HG02943 (cell line): ENCODE data around the gene TRIM31.
"Not testable (repeated sequence)": the region's sequence is repeated elsewhere in the genome, so short reads cannot be mapped to it uniquely, and the experiment has no call there.

Experiments used
- ATAC-seq: cut with Tn5 transposase; IDR thresholded peaks from one replicate; pipeline ENCODE4 v1.9.1; 2021; ENCODE audit warnings: mild to moderate bottlenecking, low read depth, moderate library complexity; ENCODE audit not compliant: unreplicated experiment

Gene TRIM31

GRCh38 chr6:30121446-30122366, 8.8 kb upstream of the TRIM31 start:
- ATAC-seq, result no peak

DNA sequence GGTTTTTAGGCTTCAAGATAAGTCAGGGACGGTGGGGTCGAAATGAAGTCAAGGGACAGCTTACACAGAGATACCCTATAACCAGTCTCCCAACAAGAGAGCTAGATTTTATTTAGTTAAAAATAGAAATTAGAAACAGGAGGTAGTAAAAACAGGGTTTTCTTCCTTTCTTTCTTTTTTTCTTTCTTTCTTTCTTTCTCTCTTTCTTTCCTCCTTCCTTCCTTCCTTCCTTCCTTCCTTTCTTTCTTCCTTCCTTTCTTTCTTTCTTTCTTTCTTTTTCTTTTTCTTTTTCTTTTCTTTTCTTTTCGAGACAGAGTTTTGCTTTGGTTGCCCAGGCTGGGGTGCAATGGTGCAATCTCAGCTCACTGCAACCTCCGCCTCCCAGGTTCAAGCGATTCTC, 5.8 kb upstream of the TRIM31 start:
- not testable (repeated sequence) for ATAC-seq

GRCh38 chr6:30116724-30117123, 3.8 kb upstream of the TRIM31 start:
- ATAC-seq, result no peak

DNA sequence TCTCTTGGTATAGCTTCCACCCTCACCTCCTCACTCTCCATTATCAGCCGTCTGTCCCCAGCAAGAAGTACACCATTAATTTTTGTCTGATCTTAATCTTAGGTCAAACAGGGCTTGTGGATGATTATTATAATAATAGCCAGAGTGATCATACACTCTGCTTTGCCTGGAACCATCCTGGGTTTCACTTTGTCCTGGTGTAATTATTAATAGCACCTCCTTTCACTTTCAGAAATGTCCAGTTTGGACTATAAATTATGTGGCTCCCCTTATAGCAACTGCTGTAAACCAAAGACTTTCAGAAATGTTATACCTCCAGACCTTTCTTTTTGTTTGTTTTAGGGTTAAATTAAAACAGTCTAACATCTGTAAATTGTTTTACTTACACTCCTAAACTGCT, 951 bp upstream of the TRIM31 start:
- ATAC-seq, result no peak

- no peak for ATAC-seq
These were observed 392 bp downstream of the TRIM31 start for GRCh38 chr6:30112402-30112994.

DNA sequence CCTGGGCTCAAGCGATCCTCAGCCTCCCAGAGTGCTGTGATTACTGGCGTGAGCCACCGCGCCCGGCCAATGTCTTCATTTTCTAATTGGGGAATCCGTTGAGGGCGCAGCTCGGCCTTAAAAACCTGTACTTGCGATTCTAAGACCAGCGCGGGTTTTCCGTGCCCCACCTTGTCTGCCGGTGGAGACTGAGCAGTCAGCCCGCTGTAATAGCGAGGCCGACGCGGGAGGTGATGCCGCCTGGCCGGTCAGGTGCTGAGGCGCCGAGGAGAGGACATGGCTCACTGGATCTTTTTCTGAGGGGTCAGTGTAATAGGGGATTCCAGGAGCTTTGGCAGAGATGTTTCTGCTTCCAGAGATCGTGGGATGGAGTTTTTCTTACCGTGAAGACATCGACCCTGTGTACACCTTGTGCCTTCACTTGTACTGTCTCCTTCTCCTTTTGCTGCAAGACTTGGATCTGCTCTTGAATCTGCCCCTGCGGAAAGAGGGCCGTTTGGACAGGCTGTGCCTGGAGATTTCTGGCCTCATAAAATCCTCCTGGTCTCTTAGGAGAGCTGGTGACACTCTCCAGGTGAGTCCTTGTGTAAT, 1.5 kb downstream of the TRIM31 start:
- ATAC-seq, result no peak

DNA sequence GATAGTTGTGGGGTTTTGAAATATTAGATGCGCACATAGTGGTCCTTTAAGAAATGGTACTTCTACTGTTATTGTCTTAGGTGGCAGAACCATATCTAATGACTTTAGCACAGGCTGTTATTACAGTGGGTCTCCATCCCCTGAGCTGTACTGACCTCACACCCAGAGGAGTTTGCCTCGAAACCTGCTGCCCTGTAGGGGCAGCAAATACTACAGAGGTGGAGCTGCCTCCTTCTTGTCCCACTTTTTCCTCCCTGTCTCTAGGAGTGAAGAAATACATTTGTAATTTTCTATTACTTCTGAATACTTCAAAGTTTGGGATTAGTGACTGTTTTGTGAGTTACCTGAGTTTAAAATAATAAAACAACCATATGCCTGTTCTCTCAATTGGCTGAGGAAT, 8.2 kb downstream of the TRIM31 start:
- ATAC-seq, result no peak

- no peak for ATAC-seq
These were observed 9.1 kb downstream of the TRIM31 start for GRCh38 chr6:30103872-30104179.

DNA sequence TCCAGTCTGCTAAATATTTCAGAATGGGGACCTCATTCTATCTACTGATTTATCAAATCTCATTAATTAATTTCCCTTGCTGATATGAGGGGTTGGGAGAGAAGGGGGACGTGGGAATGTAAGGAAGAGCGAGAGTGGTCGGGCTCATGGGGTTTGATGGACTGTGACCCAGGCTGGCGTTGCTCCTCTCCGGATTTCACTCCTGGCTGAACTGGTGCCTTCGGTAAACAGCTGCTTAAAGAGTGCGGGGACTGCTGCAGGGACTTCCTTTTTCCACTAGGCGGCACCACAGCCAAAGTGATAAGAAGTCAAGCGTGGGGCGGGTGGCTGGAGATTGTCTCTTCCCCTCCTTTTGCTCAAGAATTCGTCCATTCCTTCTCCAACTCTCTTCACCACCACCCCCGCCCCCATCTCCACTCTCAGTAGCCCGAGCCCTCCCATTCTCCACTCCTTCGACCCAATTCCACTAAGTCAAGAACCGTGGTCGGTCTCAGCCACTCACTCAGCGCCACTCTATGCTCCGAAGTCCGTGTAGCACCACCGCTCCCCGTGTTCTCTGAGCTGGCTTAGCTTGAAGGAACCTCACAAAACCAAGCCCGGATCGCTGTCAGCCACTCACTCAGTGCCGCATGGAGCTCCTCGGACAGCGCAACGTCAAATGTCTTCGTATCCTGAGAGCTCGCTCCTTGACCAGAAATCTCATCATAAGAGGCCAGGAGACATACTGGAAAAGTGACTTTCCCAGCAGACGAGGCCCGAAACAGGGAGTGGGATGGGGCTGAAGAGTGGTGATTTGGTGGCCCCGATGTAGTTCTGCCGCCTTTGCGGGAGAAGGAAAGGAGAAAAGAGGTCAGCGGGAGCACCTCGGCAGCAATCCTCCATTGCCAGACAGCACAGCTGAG, 9.7 kb downstream of the TRIM31 start:
- ATAC-seq, result no peak

DNA sequence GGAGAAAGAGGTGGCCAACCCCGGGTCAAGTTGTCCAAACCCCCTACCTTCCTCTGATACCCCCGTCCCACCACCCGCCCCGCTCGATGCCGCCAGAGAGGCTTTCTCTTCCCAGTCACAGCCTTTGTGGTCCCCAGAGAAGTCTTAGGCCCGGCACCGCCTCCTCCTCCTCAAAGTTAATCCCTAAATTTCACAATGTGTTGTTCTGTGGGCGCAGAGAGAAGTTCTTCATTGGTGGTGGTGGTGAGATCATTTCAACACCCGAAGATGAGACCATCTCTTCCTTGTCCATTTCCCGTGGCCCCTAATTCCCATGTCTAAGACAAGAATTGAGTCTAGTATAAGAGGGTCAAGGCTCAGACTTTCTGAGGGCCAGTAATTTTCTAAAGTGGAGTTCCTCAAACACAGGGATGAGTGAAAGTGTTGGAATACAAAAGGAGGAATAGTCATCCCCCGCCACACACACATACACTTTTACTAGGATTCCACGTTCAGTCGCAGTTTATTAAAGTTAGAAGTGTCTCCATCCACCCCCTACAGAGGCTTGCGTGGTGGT, 10.4 kb downstream of the TRIM31 start:
- no peak for ATAC-seq

DNA sequence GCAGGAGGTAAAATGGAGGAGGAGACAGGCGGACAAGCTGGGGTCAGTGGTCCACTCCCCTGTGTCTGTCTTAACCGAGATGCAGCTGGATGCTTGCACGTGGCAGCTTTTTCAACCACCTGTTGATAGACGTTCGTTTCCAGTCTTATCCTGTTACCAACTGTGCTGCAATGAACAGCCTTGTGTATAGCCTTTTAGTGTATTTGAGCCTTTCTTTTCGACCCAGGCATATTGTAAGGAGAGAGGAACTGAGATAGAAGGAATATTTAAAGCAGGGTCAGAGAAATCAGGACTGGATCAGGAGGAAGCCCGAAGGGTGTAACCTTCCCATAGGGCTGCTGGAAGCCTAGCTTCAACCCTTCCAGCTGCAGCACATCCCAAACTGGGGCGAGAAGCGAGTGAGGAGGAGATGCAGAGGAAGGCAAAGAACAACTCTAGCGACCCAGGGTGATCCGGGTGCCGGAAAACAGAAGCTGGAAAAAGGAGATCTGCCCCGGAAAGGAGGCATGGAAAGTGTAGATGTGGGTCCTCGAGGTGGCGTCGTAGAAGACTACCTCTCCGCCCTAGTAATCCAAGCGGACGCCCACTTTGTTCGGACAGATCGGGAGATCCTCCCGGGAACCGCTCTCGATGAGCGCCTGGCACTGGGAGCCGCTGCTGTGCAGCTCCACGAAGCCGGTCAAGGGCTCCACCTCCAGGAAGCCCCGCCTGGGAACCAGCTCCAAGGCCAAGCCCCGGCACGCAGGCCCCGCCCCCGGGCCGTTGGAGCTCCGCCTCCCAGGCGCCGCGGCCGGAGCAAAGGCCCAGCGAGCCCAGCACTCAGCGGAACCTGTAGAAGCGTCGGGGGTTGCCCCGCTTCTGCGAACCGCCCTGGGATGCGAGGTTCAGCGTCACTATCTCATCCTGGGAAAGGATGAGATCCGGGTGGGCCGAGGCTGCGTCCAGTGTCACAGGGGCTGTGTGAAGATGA, 11.2 kb downstream of the TRIM31 start:
- ATAC-seq, result no peak

DNA sequence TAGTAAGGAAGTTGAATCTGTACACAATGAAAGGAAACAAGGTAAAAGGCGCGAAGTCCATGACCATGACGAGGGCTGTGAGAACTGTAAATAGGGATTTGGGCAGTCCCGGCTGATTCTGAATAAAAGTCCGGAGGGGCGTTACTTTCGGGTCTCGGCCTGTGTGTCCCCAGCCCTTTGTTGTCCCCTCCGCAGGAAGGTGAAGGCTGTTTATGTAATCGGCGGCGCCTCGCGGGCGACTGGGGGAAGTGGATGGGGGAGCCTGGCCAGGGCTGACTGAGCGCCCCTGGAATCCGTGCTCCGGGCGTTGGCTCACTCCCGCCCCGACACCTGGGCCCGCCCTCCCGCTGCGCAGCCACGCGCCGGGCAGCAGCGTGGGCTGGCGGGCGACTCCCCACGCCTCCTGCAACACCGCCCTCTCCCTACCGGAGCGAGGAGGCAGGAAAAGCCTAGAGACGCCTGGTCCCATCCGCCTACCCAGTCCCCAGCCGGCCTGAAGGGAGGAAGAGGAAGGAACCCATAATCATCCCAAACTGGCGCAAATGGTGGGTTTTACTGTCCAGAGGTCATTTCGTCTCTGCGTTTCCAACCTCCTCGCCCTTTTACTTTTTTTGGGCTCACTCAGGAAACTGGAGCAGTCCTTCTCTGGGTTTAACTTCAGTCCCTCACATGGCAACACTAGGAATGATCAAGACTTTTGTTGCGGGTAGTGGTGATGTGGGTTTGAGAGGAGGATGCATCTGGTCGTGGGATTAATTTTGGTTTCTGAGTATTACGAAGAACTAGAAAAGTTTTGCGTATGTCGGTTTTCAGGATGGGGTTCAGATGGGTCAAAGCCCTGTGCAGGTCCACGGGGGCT, 12.1 kb downstream of the TRIM31 start:
- ATAC-seq, result no peak

GRCh38 chr6:30100154-30100553, 12.7 kb downstream of the TRIM31 start:
- ATAC-seq, result no peak

- ATAC-seq, result no peak
These were observed 14.8 kb downstream of the TRIM31 start for GRCh38 chr6:30097902-30098768.

- ATAC-seq, result no peak
These were observed 16.1 kb downstream of the TRIM31 start for GRCh38 chr6:30096829-30097228.

DNA sequence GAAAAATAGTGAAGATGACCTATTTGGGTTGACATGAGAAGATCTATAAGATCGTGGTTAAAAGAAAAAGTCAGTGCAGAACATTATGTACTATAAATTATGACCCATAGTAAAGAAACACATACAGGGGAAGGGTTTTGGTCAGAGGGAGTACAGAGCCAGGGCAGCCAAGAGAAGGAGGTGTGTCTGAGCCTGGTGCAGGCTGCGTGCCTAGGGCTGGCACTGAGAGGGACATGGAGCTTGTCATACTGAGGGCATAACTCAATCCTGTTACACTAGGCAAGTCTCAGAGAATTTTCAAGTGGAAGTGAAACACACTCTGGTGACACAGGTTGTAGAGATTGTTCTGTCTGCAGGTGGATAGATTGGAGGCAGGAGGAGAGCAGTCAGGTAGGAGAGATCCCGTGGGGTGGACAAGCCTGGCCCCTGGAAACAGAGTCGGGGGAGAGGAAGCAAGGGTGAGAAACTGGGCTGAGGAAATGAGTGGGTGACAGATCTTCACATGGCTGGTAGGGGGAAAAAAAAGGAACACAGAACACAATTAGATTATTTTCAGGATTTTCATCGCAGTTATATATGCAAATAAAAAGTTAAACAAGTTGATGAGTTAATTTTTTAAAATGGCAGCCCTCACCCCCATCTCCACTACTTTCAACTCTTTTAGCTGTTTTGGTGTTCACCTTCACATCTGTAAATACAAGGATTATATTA, 18.8 kb downstream of the TRIM31 start:
- ATAC-seq, result no peak
